Body of pancreas (tissue), 4 donors: ENCODE results near the gene USP47.

Experiments
- POLR2A ChIP-seq, 3 donors: fragments of 450-650 bp; IDR thresholded peaks; one replicate each; pipeline ENCODE4 v1.6.1; 2016; ENCODE audit warnings: antibody characterized with exemption in 3 of 3, mild to moderate bottlenecking in 2 of 3
- TF ChIP-seq, protein P1 (sequence below), 7 experiments: fragments of 450-650 bp in 4 of 7; fragments of 200-600 bp in 3 of 7; sonication (generic) in 3 of 7; IDR thresholded peaks; one replicate each; pipeline ENCODE4 v1.5.1; 2016 to 2019; ENCODE audit warnings: antibody characterized with exemption in 7 of 7

DNA sequence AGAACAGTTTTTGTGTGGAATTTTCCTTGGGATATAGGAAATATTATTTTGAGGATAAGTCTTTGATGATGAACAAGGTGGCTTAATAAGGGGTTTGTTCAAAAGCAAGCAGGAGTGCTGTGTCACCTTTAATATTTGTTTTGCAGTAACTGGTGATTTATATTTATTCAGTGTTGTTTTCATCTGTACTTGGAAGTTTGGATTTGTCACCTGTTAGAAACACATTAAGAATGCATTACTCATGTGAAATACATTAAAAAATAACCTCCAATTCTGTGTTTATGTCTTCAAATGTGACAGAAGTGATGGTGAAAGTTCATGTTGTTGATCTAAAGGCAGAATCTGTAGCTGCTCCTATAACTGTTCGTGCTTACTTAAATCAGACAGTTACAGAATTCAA lies 96.2 kb downstream of the USP47 start:
- TF ChIP-seq, protein P1, sequence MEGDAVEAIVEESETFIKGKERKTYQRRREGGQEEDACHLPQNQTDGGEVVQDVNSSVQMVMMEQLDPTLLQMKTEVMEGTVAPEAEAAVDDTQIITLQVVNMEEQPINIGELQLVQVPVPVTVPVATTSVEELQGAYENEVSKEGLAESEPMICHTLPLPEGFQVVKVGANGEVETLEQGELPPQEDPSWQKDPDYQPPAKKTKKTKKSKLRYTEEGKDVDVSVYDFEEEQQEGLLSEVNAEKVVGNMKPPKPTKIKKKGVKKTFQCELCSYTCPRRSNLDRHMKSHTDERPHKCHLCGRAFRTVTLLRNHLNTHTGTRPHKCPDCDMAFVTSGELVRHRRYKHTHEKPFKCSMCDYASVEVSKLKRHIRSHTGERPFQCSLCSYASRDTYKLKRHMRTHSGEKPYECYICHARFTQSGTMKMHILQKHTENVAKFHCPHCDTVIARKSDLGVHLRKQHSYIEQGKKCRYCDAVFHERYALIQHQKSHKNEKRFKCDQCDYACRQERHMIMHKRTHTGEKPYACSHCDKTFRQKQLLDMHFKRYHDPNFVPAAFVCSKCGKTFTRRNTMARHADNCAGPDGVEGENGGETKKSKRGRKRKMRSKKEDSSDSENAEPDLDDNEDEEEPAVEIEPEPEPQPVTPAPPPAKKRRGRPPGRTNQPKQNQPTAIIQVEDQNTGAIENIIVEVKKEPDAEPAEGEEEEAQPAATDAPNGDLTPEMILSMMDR (IDR thresholded peaks at IDR 0.05): no peak
- TF ChIP-seq POLR2A (IDR thresholded peaks at IDR 0.05): no peak
